Measurements from ENCODE around the gene COL5A1. TPM values are rescaled to one million over a fixed set of nuclear protein-coding genes. Genes with fewer than 3 reads are reported as not detected.
A peak's percentile ranks its signal among the peaks of the same experiment; 100 is the strongest.
"Not testable (repeated sequence)": the region's sequence is repeated elsewhere in the genome, so short reads cannot be mapped to it uniquely, and the experiment has no call there.

COL5A1 gene
- total RNA-seq, 1 donor = 801 TPM

DNA sequence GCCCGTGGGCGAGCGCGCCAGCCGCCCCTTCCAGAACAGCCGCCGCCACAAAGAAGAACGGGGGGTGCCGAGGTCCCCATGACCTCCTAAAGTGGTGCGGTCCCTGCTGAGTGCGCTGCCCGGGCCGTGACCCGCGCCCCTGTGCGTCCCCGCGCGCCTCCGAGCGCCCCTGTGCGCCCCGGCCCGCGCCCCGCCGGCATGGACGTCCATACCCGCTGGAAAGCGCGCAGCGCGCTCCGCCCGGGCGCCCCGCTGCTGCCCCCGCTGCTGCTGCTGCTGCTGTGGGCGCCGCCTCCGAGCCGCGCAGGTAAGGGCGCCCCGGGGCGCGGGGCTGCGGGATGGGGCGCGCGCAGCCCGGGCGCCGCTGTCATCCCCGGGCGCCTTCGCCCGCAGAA, 384 bp downstream of the COL5A1 start:
- Histone ChIP-seq H3K4me3 (ENCODE audit: insufficient read depth, low read length) (peak overlapping the region; percentile 99), H4K20me1 (ENCODE audit: insufficient read depth, low read length) (peaks cover 36% of the 10 kb centered on the region), H3K36me3 (ENCODE audit: insufficient read depth, low read length) (peaks cover 6% of the 10 kb centered on the region), H3K79me2 (ENCODE audit: insufficient read depth, low read length) (peaks cover 45% of the 10 kb centered on the region), H2AFZ (ENCODE audit: low read length) (no peak overlapping the region), H3K9me3 (ENCODE audit: low read depth, low read length) (no peaks in the 10 kb centered on the region), H3K27ac (ENCODE audit: low read depth, low read length) (peak overlapping the region; percentile 90), H3K4me1 (ENCODE audit: insufficient read depth, low read length) (peaks cover 33% of the 10 kb centered on the region), H3K27me3 (ENCODE audit: insufficient read depth, low read length) (no peaks in the 10 kb centered on the region), H3K4me2 (ENCODE audit: insufficient read depth, low read length) (peak overlapping the region; percentile 97)
- DNase-seq (ENCODE audit: insufficient read length, low spot score, missing footprints) = no peak
- TF ChIP-seq, protein P1, sequence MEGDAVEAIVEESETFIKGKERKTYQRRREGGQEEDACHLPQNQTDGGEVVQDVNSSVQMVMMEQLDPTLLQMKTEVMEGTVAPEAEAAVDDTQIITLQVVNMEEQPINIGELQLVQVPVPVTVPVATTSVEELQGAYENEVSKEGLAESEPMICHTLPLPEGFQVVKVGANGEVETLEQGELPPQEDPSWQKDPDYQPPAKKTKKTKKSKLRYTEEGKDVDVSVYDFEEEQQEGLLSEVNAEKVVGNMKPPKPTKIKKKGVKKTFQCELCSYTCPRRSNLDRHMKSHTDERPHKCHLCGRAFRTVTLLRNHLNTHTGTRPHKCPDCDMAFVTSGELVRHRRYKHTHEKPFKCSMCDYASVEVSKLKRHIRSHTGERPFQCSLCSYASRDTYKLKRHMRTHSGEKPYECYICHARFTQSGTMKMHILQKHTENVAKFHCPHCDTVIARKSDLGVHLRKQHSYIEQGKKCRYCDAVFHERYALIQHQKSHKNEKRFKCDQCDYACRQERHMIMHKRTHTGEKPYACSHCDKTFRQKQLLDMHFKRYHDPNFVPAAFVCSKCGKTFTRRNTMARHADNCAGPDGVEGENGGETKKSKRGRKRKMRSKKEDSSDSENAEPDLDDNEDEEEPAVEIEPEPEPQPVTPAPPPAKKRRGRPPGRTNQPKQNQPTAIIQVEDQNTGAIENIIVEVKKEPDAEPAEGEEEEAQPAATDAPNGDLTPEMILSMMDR (IDR thresholded peaks at IDR 0.05; ENCODE audit: extremely low read depth, low read depth, low read length) = no peak

DNA sequence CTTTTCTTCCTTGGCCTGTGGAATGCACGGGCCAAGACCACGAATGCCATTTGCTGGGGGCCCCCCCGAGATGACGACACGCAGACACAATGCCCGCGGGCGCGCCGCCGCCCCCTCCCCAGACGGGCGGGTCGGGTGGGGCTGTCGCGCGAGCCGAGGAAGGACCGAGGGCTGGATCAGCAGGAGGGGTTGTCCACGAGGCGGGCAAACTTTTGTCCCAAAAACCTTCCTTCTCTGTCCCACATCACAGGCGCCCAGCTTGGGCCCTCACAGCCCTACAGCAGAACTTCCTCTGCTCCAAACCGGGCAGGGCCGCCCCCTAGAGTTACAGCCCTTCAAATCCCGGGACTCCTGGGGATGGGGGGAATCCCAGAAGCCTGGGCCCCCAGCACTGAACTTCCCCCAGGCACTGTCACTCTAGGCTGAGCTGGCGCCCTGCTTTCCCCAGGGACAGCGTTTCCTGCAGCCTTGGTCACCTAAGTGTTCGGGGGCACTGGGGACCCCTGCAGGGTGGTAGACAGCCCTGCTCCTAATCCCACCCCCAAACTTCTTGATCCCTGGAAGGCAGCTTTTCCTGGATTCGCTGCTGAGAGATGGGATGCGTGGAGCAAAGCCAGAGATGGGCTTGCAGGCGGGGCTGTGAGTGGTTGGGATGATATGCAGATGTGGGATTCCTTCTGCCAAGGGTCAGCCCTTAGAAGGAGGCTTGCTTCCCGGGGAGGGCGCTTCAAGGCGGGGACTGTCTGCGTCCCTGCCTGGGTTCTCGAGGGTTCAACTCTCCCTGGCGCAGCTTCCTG, 980 bp downstream of the COL5A1 start:
- H2AFZ ChIP-seq (ENCODE audit: low read length) = peak overlapping the region; percentile 44
- DNase-seq (ENCODE audit: insufficient read length, low spot score, missing footprints) = peak; percentile 98

DNA sequence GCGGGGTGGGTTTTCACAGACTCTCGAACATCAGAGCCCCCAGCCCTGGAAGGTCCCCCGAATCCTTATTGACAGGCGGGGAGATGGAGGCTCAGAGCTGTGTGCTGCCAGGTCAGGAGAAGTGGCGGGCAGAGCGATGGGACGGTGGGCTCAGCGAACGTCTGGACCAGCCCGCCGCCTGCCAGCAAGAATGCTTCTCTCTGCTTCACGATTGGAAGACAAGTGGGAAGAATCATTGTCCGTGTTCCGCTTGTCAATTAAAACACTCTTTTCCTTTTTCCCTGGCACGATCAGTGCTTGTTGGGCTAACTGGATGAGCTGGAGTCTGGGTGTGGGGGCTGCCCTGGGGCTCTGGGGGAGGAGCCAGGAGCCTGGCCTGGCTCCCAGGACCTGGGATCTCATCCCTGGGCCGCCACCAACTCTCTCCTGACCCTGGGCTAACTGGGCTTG, 1.6 kb downstream of the COL5A1 start:
- Histone ChIP-seq H3K4me3 (ENCODE audit: insufficient read depth, low read length) (peak overlapping the region; percentile 99), H3K27me3 (ENCODE audit: insufficient read depth, low read length) (no peaks in the 10 kb centered on the region), H3K79me2 (ENCODE audit: insufficient read depth, low read length) (peaks cover 58% of the 10 kb centered on the region), H2AFZ (ENCODE audit: low read length) (no peak overlapping the region), H3K27ac (ENCODE audit: low read depth, low read length) (peak overlapping the region; percentile 90), H3K9me3 (ENCODE audit: low read depth, low read length) (no peaks in the 10 kb centered on the region), H3K36me3 (ENCODE audit: insufficient read depth, low read length) (peaks cover 16% of the 10 kb centered on the region), H3K4me1 (ENCODE audit: insufficient read depth, low read length) (peaks cover 41% of the 10 kb centered on the region), H4K20me1 (ENCODE audit: insufficient read depth, low read length) (peaks cover 48% of the 10 kb centered on the region), H3K4me2 (ENCODE audit: insufficient read depth, low read length) (peak overlapping the region; percentile 97)
- DNase-seq (ENCODE audit: insufficient read length, low spot score, missing footprints) = peak; percentile 94
- TF ChIP-seq, protein P1 (IDR thresholded peaks at IDR 0.05; ENCODE audit: extremely low read depth, low read depth, low read length) = no peak

More for the DNA sequence above, 980 bp downstream of the COL5A1 start:
- H4K20me1 ChIP-seq (ENCODE audit: insufficient read depth, low read length) = peaks cover 42% of the 10 kb centered on the region
- peaks cover 10% of the 10 kb centered on the region for H3K36me3 ChIP-seq (ENCODE audit: insufficient read depth, low read length)
- H3K27me3 ChIP-seq (ENCODE audit: insufficient read depth, low read length) = no peaks in the 10 kb centered on the region
- no peaks in the 10 kb centered on the region for H3K9me3 ChIP-seq (ENCODE audit: low read depth, low read length)
- peak overlapping the region; percentile 97 for H3K4me2 ChIP-seq (ENCODE audit: insufficient read depth, low read length)
- peak overlapping the region; percentile 90 for H3K27ac ChIP-seq (ENCODE audit: low read depth, low read length)
- H3K4me1 ChIP-seq (ENCODE audit: insufficient read depth, low read length) = peaks cover 36% of the 10 kb centered on the region
- TF ChIP-seq, protein P1 (IDR thresholded peaks at IDR 0.05; ENCODE audit: extremely low read depth, low read depth, low read length) = peak; percentile 44
- H3K79me2 ChIP-seq (ENCODE audit: insufficient read depth, low read length) = peaks cover 51% of the 10 kb centered on the region
- peak overlapping the region; percentile 99 for H3K4me3 ChIP-seq (ENCODE audit: insufficient read depth, low read length)

DNA sequence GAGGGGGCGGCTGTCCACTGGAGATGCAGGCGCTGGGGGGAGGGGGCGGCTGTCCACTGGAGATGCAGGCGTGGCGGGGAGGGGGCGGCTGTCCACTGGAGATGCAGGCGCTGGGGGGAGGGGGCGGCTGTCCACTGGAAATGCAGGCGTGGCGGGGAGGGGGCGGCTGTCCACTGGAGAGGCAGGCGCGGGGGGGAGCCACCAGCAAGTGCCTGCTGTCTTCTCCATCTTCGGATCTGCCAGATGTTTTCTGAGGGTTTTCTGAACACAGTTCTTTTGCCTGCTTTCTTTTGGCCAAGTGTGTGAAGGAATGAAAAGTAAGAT, 2.8 kb downstream of the COL5A1 start:
- H3K27me3 ChIP-seq (ENCODE audit: insufficient read depth, low read length); DNase-seq (ENCODE audit: insufficient read length, low spot score, missing footprints); H2AFZ ChIP-seq (ENCODE audit: low read length); H3K9me3 ChIP-seq (ENCODE audit: low read depth, low read length): not testable (repeated sequence)
- Histone ChIP-seq H4K20me1 (ENCODE audit: insufficient read depth, low read length) (peaks cover 58% of the 10 kb centered on the region), H3K4me1 (ENCODE audit: insufficient read depth, low read length) (peaks cover 52% of the 10 kb centered on the region), H3K79me2 (ENCODE audit: insufficient read depth, low read length) (peaks cover 69% of the 10 kb centered on the region), H3K4me3 (ENCODE audit: insufficient read depth, low read length) (peak overlapping the region; percentile 73), H3K36me3 (ENCODE audit: insufficient read depth, low read length) (peaks cover 24% of the 10 kb centered on the region), H3K27ac (ENCODE audit: low read depth, low read length) (peak overlapping the region; percentile 76), H3K4me2 (ENCODE audit: insufficient read depth, low read length) (peak overlapping the region; percentile 81)

Measured in osteoblast (primary cell).